GM19099 (cell line): ENCODE measurements around the gene SMAD6.

Experiments used
- POLR2A ChIP-seq: IDR thresholded peaks from 3 replicates; pipeline ENCODE4 v1.6.1; 2011; ENCODE audit warnings: low read depth; ENCODE audit not compliant: insufficient read length; ENCODE audit errors: extremely low read depth

SMAD6 gene

GRCh38 chr15:66702035-66702786 is at the start of gene SMAD6:
SMAD6 (plus strand) TSS chr15:66702236; CDS start chr15:66703259, 1,023 bp downstream.
- no peak for TF ChIP-seq POLR2A

GRCh38 chr15:66652806-66653205 is 49.2 kb upstream of the SMAD6 start:
- TF ChIP-seq POLR2A, result no peak

GRCh38 chr15:66653398-66653797 is 48.6 kb upstream of the SMAD6 start:
- no peak for TF ChIP-seq POLR2A

GRCh38 chr15:66653852-66654251 is 48.2 kb upstream of the SMAD6 start:
- TF ChIP-seq POLR2A, result no peak

- no peak for TF ChIP-seq POLR2A
These were observed 47.7 kb upstream of the SMAD6 start for GRCh38 chr15:66654361-66654738.

GRCh38 chr15:66654739-66655375 is 47.2 kb upstream of the SMAD6 start:
- TF ChIP-seq POLR2A, result no peak

- TF ChIP-seq POLR2A, result no peak
These were observed 46.5 kb upstream of the SMAD6 start for GRCh38 chr15:66655511-66655910.

- no peak for TF ChIP-seq POLR2A
These were observed 46.0 kb upstream of the SMAD6 start for GRCh38 chr15:66655997-66656396.

- no peak for TF ChIP-seq POLR2A
These were observed 44.6 kb upstream of the SMAD6 start for GRCh38 chr15:66657185-66658020.

GRCh38 chr15:66658044-66658443 is 44.0 kb upstream of the SMAD6 start:
- no peak for TF ChIP-seq POLR2A

- no peak for TF ChIP-seq POLR2A
These were observed 43.2 kb upstream of the SMAD6 start for GRCh38 chr15:66658855-66659254.

- no peak for TF ChIP-seq POLR2A
These were observed 42.7 kb upstream of the SMAD6 start for GRCh38 chr15:66659384-66659783.

GRCh38 chr15:66661432-66662096 is 40.5 kb upstream of the SMAD6 start:
- no peak for TF ChIP-seq POLR2A

- no peak for TF ChIP-seq POLR2A
These were observed 39.5 kb upstream of the SMAD6 start for GRCh38 chr15:66662522-66662921.

GRCh38 chr15:66663664-66664063 is 38.4 kb upstream of the SMAD6 start:
- TF ChIP-seq POLR2A, result no peak
